HepG2 (cell line): ENCODE data around the gene HNRNPL. TPM values are rescaled to one million over a fixed set of nuclear protein-coding genes. Genes with fewer than 3 reads are reported as not detected.

Experiments used
- ADNP ChIP-seq: sonication (generic); formaldehyde crosslinking; IDR thresholded peaks from 2 replicates; pipeline ENCODE4 v1.4.0; 2020; ENCODE audit warnings: missing genetic modification reagents
- ATF1 ChIP-seq: IDR thresholded peaks from 2 replicates; pipeline ENCODE4 v1.6.1; 2016; ENCODE audit warnings: mild to moderate bottlenecking, control low read depth
- CHCHD3 ChIP-seq: sonication (generic); formaldehyde crosslinking; IDR thresholded peaks from 2 replicates; pipeline ENCODE4 v1.8.0; 2022; ENCODE audit warnings: mild to moderate bottlenecking, missing genetic modification reagents, moderate library complexity
- CSRNP2 ChIP-seq: sonication (generic); formaldehyde crosslinking; conservative IDR thresholded peaks from 2 replicates; pipeline ENCODE4 v1.8.0; 2022; ENCODE audit warnings: low read depth, missing genetic modification reagents
- DNMT1 ChIP-seq: sonication (generic); formaldehyde crosslinking; IDR thresholded peaks from 2 replicates; pipeline ENCODE4 v1.5.1; 2020; ENCODE audit warnings: mild to moderate bottlenecking, missing genetic modification reagents
- MAFG ChIP-seq: sonication (generic); formaldehyde crosslinking; IDR thresholded peaks from 2 replicates; pipeline ENCODE4 v1.5.1; 2020; ENCODE audit warnings: mild to moderate bottlenecking, missing genetic modification reagents
- MAZ ChIP-seq, 2 experiments: sonication (generic) in 1 of 2; formaldehyde crosslinking in 1 of 2; IDR thresholded peaks; 2 replicates each; pipeline versions ENCODE4 v1.5.0 to v1.6.1; 2012 to 2020; ENCODE audit warnings: low read depth in 2 of 2, mild to moderate bottlenecking in 2 of 2, borderline replicate concordance in 1 of 2, improper control_type of control experiment in 1 of 2, low read length in 1 of 2, missing genetic modification reagents in 1 of 2, moderate library complexity in 1 of 2
- NONO ChIP-seq, 2 experiments: fragments of 450-650 bp in 1 of 2; sonication (generic) in 1 of 2; formaldehyde crosslinking in 1 of 2; IDR thresholded peaks in 1 of 2; conservative IDR thresholded peaks in 1 of 2; 2 replicates each; pipeline versions ENCODE4 v1.6.1 to v1.8.0; 2017 to 2022; ENCODE audit warnings: mild to moderate bottlenecking in 1 of 2, missing genetic modification reagents in 1 of 2, moderate library complexity in 1 of 2
- NR2F1 ChIP-seq, 2 experiments: fragments of 450-650 bp in 1 of 2; formaldehyde crosslinking in 1 of 2; IDR thresholded peaks; 2 replicates each; pipeline versions ENCODE4 v1.5.0 to v1.6.1; 2016 to 2020; ENCODE audit warnings: mild to moderate bottlenecking in 1 of 2, missing compliant biosample characterization in 1 of 2, missing genetic modification reagents in 1 of 2, moderate library complexity in 1 of 2
- SALL2 ChIP-seq: sonication (generic); formaldehyde crosslinking; IDR thresholded peaks from 2 replicates; pipeline ENCODE4 v1.8.1; 2023; ENCODE audit warnings: mild to moderate bottlenecking, missing genetic modification reagents, inconsistent platforms
- TBX3 ChIP-seq: fragments of 450-650 bp; IDR thresholded peaks from 2 replicates; pipeline ENCODE4 v1.6.1; 2017; ENCODE audit warnings: antibody characterized with exemption, mild to moderate bottlenecking, inconsistent platforms, borderline replicate concordance
- TFAP4 ChIP-seq: sonication (generic); IDR thresholded peaks from 2 replicates; pipeline ENCODE4 v1.6.1; 2016; ENCODE audit warnings: low read depth, borderline replicate concordance
- ZBTB39 ChIP-seq: sonication (generic); formaldehyde crosslinking; IDR thresholded peaks from 2 replicates; pipeline ENCODE4 v1.5.0; 2020; ENCODE audit warnings: missing genetic modification reagents
- ZKSCAN8 ChIP-seq: IDR thresholded peaks from 2 replicates; pipeline ENCODE4 v1.6.1; 2016; ENCODE audit warnings: borderline replicate concordance, missing genetic modification reagents, missing compliant biosample characterization
- ZNF251 ChIP-seq: sonication (generic); formaldehyde crosslinking; IDR thresholded peaks from 2 replicates; pipeline ENCODE4 v1.9.0; 2021; ENCODE audit warnings: mild to moderate bottlenecking, missing genetic modification reagents
- ZNF296 ChIP-seq: sonication (generic); formaldehyde crosslinking; conservative IDR thresholded peaks from 2 replicates; pipeline ENCODE4 v1.5.0; 2020; ENCODE audit warnings: mild to moderate bottlenecking, missing genetic modification reagents
- ZNF337 ChIP-seq: sonication (generic); formaldehyde crosslinking; IDR thresholded peaks from 2 replicates; pipeline ENCODE4 v1.5.1; 2020; ENCODE audit warnings: missing genetic modification reagents, low read depth, mild to moderate bottlenecking, borderline replicate concordance
- ZNF782 ChIP-seq: sonication (generic); formaldehyde crosslinking; IDR thresholded peaks from 2 replicates; pipeline ENCODE4 v1.4.0; 2020; ENCODE audit warnings: missing genetic modification reagents, mild to moderate bottlenecking, borderline replicate concordance
- ZNF841 ChIP-seq: sonication (generic); formaldehyde crosslinking; IDR thresholded peaks from 2 replicates; pipeline ENCODE4 v1.8.1; 2023; ENCODE audit warnings: missing genetic modification reagents, borderline replicate concordance
- polyA plus RNA-seq, 8 experiments: library from polyadenylated mRNA; depleted of rRNA in 3 of 8; stranded (reverse) in 7 of 8; unstranded in 1 of 8; fragments of >200 nt; fragmentation: Illumina TruSeq in 4 of 8; extraction: Trizol in 4 of 8; gene quantifications; 2 replicates each; pipeline versions ENCODE4 v1.2.1 to v1.2.3, GENCODE V29; 2011 to 2016; ENCODE audit warnings: low read depth in 4 of 8, missing spikeins in 1 of 8, mixed read lengths in 1 of 8; ENCODE audit not compliant: insufficient read depth in 1 of 8
- total RNA-seq, 5 experiments: library from RNA; depleted of rRNA; stranded (reverse); fragments of >200 nt; fragmentation: Illumina TruSeq; extraction: Trizol; gene quantifications; 2 replicates each; pipeline ENCODE4 v1.2.3, GENCODE V29; 2016; ENCODE audit warnings: low read depth in 1 of 5

HNRNPL gene
- total and polyA plus RNA-seq, 2 of the 13 experiments (the other 11 are each of a cell fraction or from before 2014, with no cell fraction given), result 156 to 278 TPM

- no peak for TF ChIP-seq NR2F1 (CRISPR knock-in tag; IDR thresholded peaks at IDR 0.05)
- TF ChIP-seq ZNF296 (CRISPR knock-in tag), result no peak
- TF ChIP-seq TFAP4, result no peak
- TF ChIP-seq SALL2 (CRISPR knock-in tag), result no peak; the same call in 1 of the 2 replicates
- peak; percentile 65 for TF ChIP-seq MAZ (IDR thresholded peaks at IDR 0.05; ENCODE audit: borderline replicate concordance, low read depth, low read length)
- TF ChIP-seq MAZ (CRISPR knock-in tag; IDR thresholded peaks at IDR 0.05; ENCODE audit: low read depth), result no peak; the same call in 1 of the 2 replicates
- 0 out of 2 replicates have a peak, but pooled peaks have one; percentile 51 for TF ChIP-seq CHCHD3
- TF ChIP-seq ATF1 (CRISPR knock-in tag), result no peak
- TF ChIP-seq DNMT1, result no peak
- TF ChIP-seq ZNF337 (CRISPR knock-in tag), result no peak
- no peak for TF ChIP-seq MAFG (CRISPR knock-in tag)
- TF ChIP-seq ADNP (CRISPR knock-in tag), result no peak
- no peak for TF ChIP-seq TBX3
- no peak for TF ChIP-seq ZNF782 (CRISPR knock-in tag)
- 0 out of 2 replicates have a peak, but pooled peaks have one; percentile 52 for TF ChIP-seq ZNF841 (CRISPR knock-in tag)
- TF ChIP-seq NONO (IDR thresholded peaks at IDR 0.05), result no peak
- TF ChIP-seq NONO (CRISPR knock-in tag; conservative IDR thresholded peaks at IDR 0.05), result no peak
- no peak; the same call in 1 of the 2 replicates for TF ChIP-seq ZKSCAN8 (CRISPR knock-in tag)
- TF ChIP-seq CSRNP2 (CRISPR knock-in tag), result no peak
- no peak for TF ChIP-seq ZNF251 (CRISPR knock-in tag)
- no peak for TF ChIP-seq ZBTB39 (CRISPR knock-in tag)
These were observed 483 bp downstream of the HNRNPL start (continued) for GRCh38 chr19:38849147-38849859.
